Measurements from ENCODE around the gene EMILIN2. TPM values are rescaled to one million over a fixed set of nuclear protein-coding genes. Genes with fewer than 3 reads are reported as not detected.

Gene EMILIN2
- 10 to 100 TPM; 12.1 to 47.7 (median 28.1) TPM for total RNA-seq
- polyA plus RNA-seq = 10 to 100 TPM in 2 of 3 donors, 1 to 10 TPM in 1; 7.5 to 20.3 (median 16.9) TPM
- long read RNA-seq, donor 1, partial matches to known transcripts = 0 of 4 reads
- long read RNA-seq, donor 1, other reads (novel, unspliced or antisense) = 0 of 4 reads
- long read RNA-seq, donor 2, partial matches to known transcripts = 0 of 1 reads
- long read RNA-seq, donor 2, other reads (novel, unspliced or antisense) = 0 of 1 reads

GRCh38 chr18:2846636-2847316, at the start of gene EMILIN2:
EMILIN2 (plus strand) TSS chr18:2847006; CDS start chr18:2847189, 183 bp downstream.
- peaks cover 0 to 63% (median 31%) of the 10 kb centered on the region in 7 donors for H3K27me3 ChIP-seq (replicated peaks in 1 of 7)
- H3K9me3 ChIP-seq = no peaks in the 10 kb centered on the region
- peak within 1 kb of the TSS; percentile 48 to 78 (median 64) for H3K4me3 ChIP-seq
- H3K4me1 ChIP-seq = peaks cover 21 to 56% (median 34%) of the 10 kb centered on the region in 6 donors
- TF ChIP-seq POLR2A (IDR thresholded peaks at IDR 0.05) = peak in 1 of 3 donors; percentile 17
- TF ChIP-seq POLR2AphosphoS5 (IDR thresholded peaks at IDR 0.05) = peak; percentile 63 to 84 (median 68)
- peak in 1 of 11 experiments; percentile 21 for TF ChIP-seq CTCF (IDR thresholded peaks at IDR 0.05 in 8 of 11, conservative IDR thresholded peaks at IDR 0.05 in 3 of 11)
- intact Hi-C loops (cut with DNase I; ENCODE audit: low total_unique reads) = no loop called here
- 1% methylated on average over 61 to 80 of the region's 80 CpGs for WGBS, 5 donors
- no peaks in the 10 kb centered on the region for H3K36me3 ChIP-seq
- DNase-seq = peak; percentile 95
- H3K27ac ChIP-seq = peak within 1 kb of the TSS in 7 of 8 donors; percentile 38 to 87 (median 76)

GRCh38 chr18:2797951-2798350, 48.9 kb upstream of the EMILIN2 start:
- H3K36me3 ChIP-seq = peaks cover 0 to 100% (median 73%) of the 10 kb centered on the region in 6 donors

GRCh38 chr18:2799369-2799768, 47.4 kb upstream of the EMILIN2 start:
- intact Hi-C loops (cut with DNase I; ENCODE audit: low total_unique reads) = no loop called here
- 68 to 99% (median 97%) methylated on average over 2 of the region's 2 CpGs for WGBS, 5 donors
- Histone ChIP-seq H3K4me3 (no peak overlapping the region), H3K27me3 (replicated peaks in 1 of 7) (no peaks in the 10 kb centered on the region), H3K27ac (no peak overlapping the region), H3K9me3 (no peaks in the 10 kb centered on the region), H3K36me3 (peaks cover 0 to 100% (median 75%) of the 10 kb centered on the region in 6 donors), H3K4me1 (no peaks in the 10 kb centered on the region)
- no peak for DNase-seq
- TF ChIP-seq POLR2AphosphoS5 (IDR thresholded peaks at IDR 0.05) (no peak), CTCF (IDR thresholded peaks at IDR 0.05 in 8 of 11, conservative IDR thresholded peaks at IDR 0.05 in 3 of 11) (no peak), POLR2A (IDR thresholded peaks at IDR 0.05) (no peak)

More at GRCh38 chr18:2797951-2798350, 48.9 kb upstream of the EMILIN2 start:
- no peak overlapping the region for H3K27ac ChIP-seq
- no peak overlapping the region for H3K4me3 ChIP-seq
- no peak for DNase-seq
- intact Hi-C loops (cut with DNase I; ENCODE audit: low total_unique reads) = no loop called here
- H3K27me3 ChIP-seq (replicated peaks in 1 of 7) = no peaks in the 10 kb centered on the region
- WGBS, 5 donors = 56 to 89% (median 78%) methylated on average over 1 of the region's 1 CpG
- no peaks in the 10 kb centered on the region for H3K4me1 ChIP-seq
- TF ChIP-seq CTCF (IDR thresholded peaks at IDR 0.05 in 8 of 11, conservative IDR thresholded peaks at IDR 0.05 in 3 of 11) = no peak
- no peak for TF ChIP-seq POLR2A (IDR thresholded peaks at IDR 0.05)
- H3K9me3 ChIP-seq = no peaks in the 10 kb centered on the region

Data from spleen (tissue), 13 donors.